ENCODE results near the gene ID4. TPM values are rescaled to one million over a fixed set of nuclear protein-coding genes. Genes with fewer than 3 reads are reported as not detected.

The ID4 gene, protein sequence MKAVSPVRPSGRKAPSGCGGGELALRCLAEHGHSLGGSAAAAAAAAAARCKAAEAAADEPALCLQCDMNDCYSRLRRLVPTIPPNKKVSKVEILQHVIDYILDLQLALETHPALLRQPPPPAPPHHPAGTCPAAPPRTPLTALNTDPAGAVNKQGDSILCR
- total RNA-seq, result 3.6 and 3.8 TPM in 2 replicates

GRCh38 chr6:19836799-19837510 is at the start of gene ID4:
ID4 (plus strand) TSS chr6:19837370; CDS start chr6:19837755, 385 bp downstream.

All from smooth muscle cell of trachea (primary cell).